Loucy (cell line): ENCODE measurements around the gene SCRT2.

Source experiments
- CTCF ChIP-seq: fragments of 200-600 bp; sonication (generic); conservative IDR thresholded peaks from 2 replicates; pipeline ENCODE4 v1.5.1; 2014; ENCODE audit warnings: mild to moderate bottlenecking, antibody characterized with exemption, low read length
- EZH2phosphoT487 ChIP-seq: fragments of 200-600 bp; IDR thresholded peaks from 2 replicates; pipeline ENCODE4 v1.6.1; 2018; ENCODE audit warnings: antibody characterized with exemption, mild to moderate bottlenecking, moderate library complexity, borderline replicate concordance

- TF ChIP-seq CTCF (no peak), EZH2phosphoT487 (no peak)
Observed at GRCh38 chr20:626579-626978, 49.0 kb downstream of the SCRT2 start.
